Activated T-cell treated with anti-CD3 and anti-CD28 coated beads, Interleukin-2, amount 50 U/mL, for 48 hours (primary cell): ENCODE data around the gene MFSD12.
A peak's percentile ranks its signal among the peaks of the same experiment; 100 is the strongest.

Experiments
- DNase-seq, 2 experiments: peaks; one replicate each; pipeline ENCODE4 v3.0.0-alpha.2; 2020

MFSD12 gene

GRCh38 chr19:3505598-3506383 lies 51.6 kb downstream of the MFSD12 start, which contains the start of gene FZR1:
TSS of gene FZR1 (plus strand) at chr19:3506311. CDS start at chr19:3522990, 16,679 bp downstream.
- DNase-seq, result peak; percentile 100

- no peak for DNase-seq
These were observed 52.7 kb downstream of the MFSD12 start for GRCh38 chr19:3504735-3505134.

GRCh38 chr19:3503036-3503572 lies 54.3 kb downstream of the MFSD12 start:
- DNase-seq, result no peak

GRCh38 chr19:3501780-3502179 lies 55.6 kb downstream of the MFSD12 start:
- DNase-seq, result no peak

- peak; percentile 97 for DNase-seq
These were observed 56.8 kb downstream of the MFSD12 start, which contains the start of gene DOHH for GRCh38 chr19:3500429-3501101. TSS of gene DOHH (minus strand) at chr19:3500674. CDS start at chr19:3496814, 3,860 bp downstream.

- no peak for DNase-seq
These were observed 57.5 kb downstream of the MFSD12 start for GRCh38 chr19:3499738-3500428.

GRCh38 chr19:3497757-3498520 lies 59.4 kb downstream of the MFSD12 start:
- no peak for DNase-seq

GRCh38 chr19:3496392-3497273 lies 60.8 kb downstream of the MFSD12 start:
- no peak for DNase-seq

- DNase-seq, result peak; percentile 66 to 75
These were observed 62.8 kb downstream of the MFSD12 start for GRCh38 chr19:3494559-3494958.
